ENCODE measurements around the gene TREH.
A peak's percentile ranks its signal among the peaks of the same experiment; 100 is the strongest.

- TF ChIP-seq CTCF (IDR thresholded peaks at IDR 0.05) (peak; percentile 79 to 95 (median 82)), POLR2A (IDR thresholded peaks at IDR 0.05) (no peak), EP300 (IDR thresholded peaks at IDR 0.05) (peak in 1 of 4 donors; percentile 41)
Measured at GRCh38 chr11:118689852-118690552, 10.6 kb upstream of the TREH start.

Measured in sigmoid colon (tissue), 4 donors.